NK-92 (cell line): ENCODE results near the gene RAC3.
"Not testable (repeated sequence)": the region's sequence is repeated elsewhere in the genome, so short reads cannot be mapped to it uniquely, and the experiment has no call there.

Experiments
- DNase-seq: peaks from one replicate; lab custom pipeline; 2025; ENCODE audit not compliant: unreplicated experiment; lab: John Stamatoyannopoulos, UW

Gene RAC3

DNA sequence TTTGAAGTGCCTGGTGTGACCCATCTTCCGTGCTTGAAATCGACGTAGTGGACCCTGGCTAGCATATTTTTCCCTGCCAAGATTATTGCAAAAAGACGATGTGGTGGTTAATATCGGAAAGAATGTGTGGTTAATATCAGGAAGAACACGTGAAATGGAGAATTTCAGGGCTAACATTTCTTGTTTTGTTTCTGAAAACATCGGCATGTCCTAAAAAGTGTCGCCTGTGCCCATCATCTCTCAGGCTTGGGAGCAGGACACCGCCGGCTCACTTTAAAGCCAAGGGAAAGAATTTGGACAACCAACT lies 6.4 kb downstream of the RAC3 start:
- no peak for DNase-seq

GRCh38 chr17:82038796-82039409 lies 7.4 kb downstream of the RAC3 start:
- not testable (repeated sequence) for DNase-seq

GRCh38 chr17:82039695-82040299 lies 8.3 kb downstream of the RAC3 start:
- DNase-seq = no peak

GRCh38 chr17:82041144-82041814 lies 9.8 kb downstream of the RAC3 start:
- no peak for DNase-seq

GRCh38 chr17:82042649-82043048 lies 11.2 kb downstream of the RAC3 start:
- DNase-seq = no peak

- DNase-seq = no peak
Observed at GRCh38 chr17:82043507-82043906, 12.0 kb downstream of the RAC3 start.

GRCh38 chr17:82045936-82046484 lies 14.5 kb downstream of the RAC3 start:
- DNase-seq = no peak

DNA sequence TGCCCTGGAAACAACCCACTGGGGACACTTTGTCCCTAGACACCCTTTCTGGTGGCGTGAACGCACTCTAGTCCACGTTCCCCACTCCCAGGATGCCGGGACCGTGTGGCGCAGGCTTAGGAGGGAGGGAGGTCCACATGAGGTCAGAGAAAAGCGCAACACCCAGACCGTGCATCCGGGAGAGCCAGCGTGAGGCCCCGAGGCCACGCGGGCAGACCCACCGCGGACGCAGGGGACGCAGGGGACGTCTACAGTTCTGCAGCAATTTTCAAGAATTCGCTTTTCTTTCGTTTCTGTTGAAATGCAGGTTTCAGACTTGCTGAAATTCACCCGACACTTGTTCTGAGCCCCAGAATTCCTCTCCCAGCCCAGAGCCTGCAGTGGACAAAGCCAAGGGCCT lies 15.4 kb downstream of the RAC3 start:
- no peak for DNase-seq

GRCh38 chr17:82047379-82047778 lies 15.9 kb downstream of the RAC3 start:
- DNase-seq = no peak

DNA sequence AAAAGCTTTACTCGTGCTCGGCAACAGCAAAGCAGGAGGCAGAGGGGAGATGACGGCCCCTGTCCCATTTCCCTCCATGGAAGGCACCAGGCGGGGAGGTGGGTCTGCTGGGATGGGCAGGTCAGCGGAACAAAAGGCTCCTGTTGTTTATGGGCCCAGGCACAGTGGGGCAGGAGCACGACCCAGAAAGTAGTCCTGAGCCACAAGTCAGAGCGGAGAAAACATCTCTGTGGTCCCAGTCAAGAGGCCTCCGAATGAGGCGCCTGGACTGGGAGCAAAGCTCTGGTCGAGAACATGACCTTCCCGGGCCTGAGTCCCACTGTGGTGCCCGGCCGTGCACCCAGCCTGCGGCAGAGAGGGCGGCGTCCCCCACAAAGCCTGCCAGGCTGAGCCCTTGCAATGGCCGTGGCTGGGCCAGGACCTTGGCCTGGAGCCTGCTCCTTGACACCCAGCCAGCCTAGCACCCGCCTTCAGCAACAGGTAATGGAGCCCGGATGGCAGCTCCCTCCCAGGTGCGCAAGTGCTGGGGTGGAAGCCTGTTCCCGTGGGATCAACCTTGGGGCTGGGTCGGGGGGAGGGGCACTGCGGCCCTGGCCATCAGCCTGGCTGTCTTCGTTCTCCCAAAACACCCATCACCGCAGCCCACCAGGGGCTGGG lies 16.6 kb downstream of the RAC3 start:
- no peak for DNase-seq

- no peak for DNase-seq
Observed at GRCh38 chr17:82048571-82048971, 17.1 kb downstream of the RAC3 start.

DNA sequence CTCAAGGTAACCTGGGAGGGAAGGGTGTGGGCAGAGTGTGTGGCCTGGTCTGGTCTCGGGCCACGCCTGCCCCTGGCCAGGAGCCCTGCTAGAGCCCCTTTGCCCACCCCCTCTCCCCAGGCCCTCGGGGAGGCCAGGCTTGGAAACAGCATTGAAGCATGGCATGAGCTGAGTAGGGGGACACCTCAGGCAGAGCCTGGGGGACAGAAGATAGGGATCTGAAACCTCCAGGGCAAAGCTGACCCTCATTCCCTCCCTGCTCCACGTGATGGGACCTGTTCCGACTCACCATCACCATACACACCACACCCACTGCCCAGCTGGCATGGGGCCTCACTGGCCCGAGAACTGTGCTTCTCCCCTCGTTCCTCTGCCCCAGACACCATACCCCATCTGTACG lies 17.6 kb downstream of the RAC3 start:
- no peak for DNase-seq

DNA sequence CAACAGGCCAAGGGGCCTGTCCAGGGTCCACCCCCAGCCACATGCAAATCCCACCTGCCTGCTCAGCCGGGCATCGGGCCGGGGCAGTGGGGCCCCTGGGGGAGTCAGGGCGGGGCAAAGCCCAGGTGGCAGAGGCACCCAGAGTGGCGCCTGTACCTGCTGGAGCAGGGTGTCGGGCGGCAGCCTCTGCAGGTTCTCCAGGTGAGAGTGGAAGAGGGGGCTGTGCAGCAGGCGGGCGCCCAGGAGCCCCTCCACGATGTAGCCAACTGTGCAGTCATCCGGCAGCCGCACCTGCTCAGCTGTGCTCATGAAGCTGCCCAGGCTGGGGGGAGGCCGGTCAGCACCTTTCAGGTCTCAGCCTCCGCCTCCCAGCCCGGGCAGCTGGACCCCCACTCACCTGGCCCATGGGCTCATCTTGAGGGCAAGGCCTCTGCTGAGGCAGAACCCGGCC lies 18.1 kb downstream of the RAC3 start:
- no peak for DNase-seq

DNA sequence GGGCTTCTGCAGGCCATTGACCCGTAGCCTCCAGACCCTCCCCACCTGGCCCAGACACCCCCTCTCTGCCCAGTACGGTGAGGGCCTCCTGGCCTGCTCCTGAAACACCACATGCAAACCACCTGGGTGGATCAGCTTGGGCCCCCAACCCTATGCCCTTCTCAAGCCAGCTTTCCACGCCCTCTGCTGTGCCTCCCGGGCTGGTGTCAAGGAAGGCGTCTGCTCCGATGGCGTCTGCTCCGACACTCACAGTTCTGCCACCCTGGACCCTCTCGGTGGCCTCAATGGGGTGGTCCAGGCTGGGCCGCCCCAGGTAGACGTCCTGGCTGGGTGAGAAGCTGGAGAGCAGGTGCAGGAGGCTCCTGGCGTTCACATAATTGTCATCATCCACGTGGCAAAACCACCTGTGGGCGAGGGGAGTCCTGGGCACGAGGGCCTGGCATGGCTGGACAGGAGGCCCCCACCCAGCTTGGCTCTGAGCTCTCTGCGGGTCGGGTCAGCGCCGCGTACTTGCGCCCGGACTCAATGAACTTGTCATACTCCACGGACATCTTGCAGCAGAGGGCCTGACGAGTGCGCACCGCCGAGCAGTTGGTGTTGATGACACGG lies 18.8 kb downstream of the RAC3 start:
- no peak for DNase-seq

- DNase-seq = no peak
Observed at GRCh38 chr17:82050761-82051641, 19.5 kb downstream of the RAC3 start.

DNA sequence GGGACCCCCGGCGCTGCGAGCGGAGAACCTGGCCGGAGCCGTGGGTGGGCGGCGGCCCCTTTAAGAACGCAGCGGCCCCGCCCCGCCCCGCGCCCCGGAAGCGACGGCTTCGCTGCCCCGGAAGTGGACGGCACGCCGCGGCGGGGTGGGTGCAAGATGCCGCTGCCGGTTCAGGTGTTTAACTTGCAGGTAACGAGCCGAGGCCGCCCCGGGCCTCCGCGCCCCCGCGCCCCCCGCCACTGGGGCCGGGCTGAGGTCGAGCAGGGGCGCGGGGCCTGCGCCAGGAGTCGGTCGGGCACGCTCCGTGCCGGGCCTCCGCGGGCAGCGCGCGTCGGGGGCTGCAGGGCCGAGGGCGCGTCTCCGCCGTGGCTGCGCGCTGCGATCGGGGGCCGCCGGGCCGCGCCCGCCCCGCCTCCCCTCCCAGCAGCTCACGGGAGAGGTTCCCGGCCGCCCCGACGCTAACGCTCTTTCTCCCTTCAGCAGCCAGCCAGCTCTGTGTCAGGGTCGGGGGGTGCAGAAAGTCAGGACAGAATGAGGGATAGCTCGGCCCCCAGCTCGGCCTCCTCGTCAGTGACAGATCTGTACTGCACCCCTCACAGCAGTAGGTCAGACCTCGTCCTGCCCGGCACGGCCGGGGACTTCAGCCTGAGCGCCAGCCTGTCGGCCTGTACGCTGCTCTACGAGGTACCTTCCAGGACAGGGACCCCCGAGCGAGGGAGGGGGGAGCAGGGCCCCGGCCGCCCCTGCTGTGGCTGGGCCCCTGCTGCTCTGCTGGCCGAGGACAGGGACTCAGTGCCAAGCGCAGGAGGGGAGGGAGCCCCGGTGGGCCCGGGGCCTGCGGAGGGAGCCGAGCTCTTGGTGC lies 20.5 kb downstream of the RAC3 start, which contains the start of the genes GPS1 and RFNG:
Gene GPS1 (plus strand): TSS at position 123 of the 862 bp plus-strand sequence. CDS start 34 bp downstream, at position 157.
Gene RFNG (minus strand): TSS at position 36 of the 862 bp plus-strand sequence. CDS start 45 bp downstream, outside the sequence.
- DNase-seq = no peak

DNA sequence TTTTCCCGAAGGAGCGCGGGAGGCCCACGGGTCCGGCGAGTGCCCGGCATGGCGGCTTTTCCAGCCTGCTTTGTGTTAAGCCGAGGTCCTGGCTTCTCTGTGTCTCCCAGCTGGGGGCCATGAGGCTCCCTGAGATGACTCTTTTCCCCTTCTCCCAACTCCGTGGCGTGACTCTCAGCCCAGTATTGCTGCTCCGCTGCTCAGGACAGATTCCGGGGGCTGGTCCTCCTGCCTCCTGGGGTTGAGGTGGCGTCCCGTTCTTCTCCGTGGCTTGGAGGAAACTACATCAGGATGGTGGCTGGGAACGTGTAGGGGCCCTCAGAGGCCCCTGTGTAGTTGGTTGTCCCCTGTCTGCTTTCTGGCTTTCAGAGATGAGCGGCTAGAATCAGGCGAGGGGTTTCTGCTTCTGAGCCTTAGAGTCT lies 21.2 kb downstream of the RAC3 start:
- no peak for DNase-seq

GRCh38 chr17:82053130-82053529 lies 21.7 kb downstream of the RAC3 start:
- DNase-seq = no peak

DNA sequence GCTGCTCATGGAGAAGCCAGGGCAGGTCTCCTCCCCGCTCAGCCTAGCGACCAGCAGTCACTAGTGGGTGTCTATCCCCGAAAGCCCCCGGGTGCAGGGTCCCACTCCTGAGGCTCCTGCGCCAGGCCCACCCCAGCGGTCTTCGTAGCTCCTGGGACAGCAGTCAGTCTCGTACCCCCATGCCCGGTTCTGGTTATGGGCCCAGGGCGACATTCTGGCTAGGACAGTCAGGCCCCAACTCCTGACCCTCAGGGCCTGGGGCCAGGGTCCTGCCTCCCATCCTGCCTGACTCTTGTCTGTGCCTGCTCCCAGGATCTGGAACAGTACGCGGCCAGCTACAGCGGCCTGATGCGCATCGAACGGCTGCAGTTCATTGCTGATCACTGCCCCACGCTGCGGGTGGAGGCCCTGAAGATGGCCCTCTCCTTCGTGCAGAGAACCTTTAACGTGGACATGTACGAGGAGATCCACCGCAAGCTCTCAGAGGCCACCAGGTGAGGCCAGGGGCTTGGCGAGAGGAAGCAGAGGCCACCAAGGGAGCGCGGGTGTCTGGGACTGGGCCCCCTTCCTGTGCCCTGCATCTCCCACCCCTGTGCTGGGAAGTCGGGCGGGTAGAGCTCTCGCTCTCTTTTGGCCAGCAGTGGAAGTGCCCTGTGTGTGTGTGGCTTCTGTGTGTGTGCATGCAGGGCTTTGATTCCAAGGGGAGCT lies 22.2 kb downstream of the RAC3 start:
- DNase-seq = no peak
